GM19395 (cell line): Measurements from ENCODE around the gene CLEC4D.
"Not testable (repeated sequence)": the region's sequence is repeated elsewhere in the genome, so short reads cannot be mapped to it uniquely, and the experiment has no call there.

Experiments used
- ATAC-seq: cut with Tn5 transposase; IDR thresholded peaks from one replicate; pipeline ENCODE4 v1.9.1; 2021; ENCODE audit warnings: mild to moderate bottlenecking, moderate library complexity; ENCODE audit not compliant: unreplicated experiment

CLEC4D gene

DNA sequence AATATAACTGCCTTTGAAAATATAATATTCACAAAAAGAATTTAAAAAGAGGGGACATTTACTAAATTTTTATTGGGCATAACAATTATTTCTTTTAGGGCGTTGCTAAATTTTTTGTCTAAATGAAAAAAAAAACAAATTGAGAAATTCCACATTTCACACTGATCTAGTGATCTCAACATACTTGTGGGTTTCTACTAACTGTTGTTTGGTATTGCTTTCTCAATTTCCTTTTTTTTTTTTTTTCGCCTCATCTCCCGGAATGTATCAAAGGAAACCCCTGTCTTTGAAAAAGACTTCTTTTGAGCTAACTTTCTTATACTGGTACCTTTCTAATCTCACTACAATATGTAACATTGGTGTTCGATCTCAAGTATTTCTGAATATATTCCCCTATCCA, at the start of gene CLEC4D:
Gene CLEC4D (plus strand): TSS at position 248 of the 400 bp plus-strand sequence. CDS start 230 bp downstream, outside the sequence.
- ATAC-seq = no peak

DNA sequence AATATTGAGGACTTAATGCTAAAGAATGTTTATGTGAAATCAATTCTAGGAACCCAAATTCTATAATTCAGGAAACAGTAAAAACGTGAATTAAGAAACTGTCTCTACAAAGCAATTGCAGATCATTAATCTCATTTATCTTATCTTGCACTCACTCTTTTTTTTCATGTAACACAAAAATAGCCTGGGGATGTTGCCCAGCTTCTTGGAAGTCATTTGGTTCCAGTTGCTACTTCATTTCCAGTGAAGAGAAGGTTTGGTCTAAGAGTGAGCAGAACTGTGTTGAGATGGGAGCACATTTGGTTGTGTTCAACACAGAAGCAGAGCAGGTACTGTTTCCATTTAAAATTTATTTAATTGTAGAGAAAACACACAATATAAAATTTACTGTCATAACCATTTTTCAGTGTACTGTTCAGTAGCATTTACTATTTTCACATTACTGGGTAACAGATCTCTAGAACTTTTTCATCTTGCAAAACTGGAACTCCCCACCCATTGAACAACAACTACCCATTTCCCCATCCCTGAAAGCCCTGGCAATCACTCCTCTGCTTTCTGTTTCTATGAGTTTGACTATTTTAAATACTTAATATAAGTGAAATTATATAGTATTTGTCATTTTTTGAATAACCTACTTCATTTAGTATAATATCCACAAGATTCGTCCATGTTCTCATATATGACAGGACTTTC, 47.9 kb upstream of the CLEC4D start:
- no peak for ATAC-seq

DNA sequence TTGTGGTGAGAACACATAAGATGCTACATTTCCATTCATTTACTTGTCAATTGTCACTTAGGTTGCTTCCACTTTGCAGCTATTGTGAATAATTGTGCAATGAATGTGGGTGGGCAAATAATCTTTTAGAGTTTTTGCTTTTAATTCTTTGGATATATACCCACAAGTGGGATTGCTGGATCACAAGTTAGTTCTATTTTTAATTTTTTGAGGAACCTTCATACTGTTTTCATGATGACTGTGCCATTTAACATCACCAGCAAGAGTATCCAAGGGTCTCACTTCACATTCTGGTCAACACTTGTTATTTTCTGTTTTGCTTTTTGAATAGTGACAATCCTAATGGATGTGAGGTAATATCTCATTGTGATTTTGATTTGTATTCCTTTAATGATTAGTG, 47.1 kb upstream of the CLEC4D start:
- ATAC-seq = no peak

DNA sequence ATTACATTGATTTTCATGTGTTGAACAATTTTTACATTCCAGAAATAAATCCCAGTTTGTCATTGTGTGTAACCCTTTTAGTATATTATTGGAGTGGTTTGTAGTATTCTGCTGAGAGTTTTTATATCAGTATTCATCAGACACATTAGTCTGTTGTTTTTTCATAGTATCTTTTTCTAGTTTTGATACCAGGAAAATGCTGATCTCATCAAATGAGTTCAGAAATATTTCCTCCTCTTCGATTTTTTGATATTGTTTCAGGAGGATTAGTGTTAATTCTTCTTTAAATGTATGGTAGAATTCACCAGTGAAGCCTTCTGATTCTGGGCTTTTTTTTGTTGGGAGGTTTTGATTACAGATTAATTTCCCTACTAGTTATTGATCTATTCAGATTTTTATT, 42.2 kb upstream of the CLEC4D start:
- ATAC-seq = no peak

DNA sequence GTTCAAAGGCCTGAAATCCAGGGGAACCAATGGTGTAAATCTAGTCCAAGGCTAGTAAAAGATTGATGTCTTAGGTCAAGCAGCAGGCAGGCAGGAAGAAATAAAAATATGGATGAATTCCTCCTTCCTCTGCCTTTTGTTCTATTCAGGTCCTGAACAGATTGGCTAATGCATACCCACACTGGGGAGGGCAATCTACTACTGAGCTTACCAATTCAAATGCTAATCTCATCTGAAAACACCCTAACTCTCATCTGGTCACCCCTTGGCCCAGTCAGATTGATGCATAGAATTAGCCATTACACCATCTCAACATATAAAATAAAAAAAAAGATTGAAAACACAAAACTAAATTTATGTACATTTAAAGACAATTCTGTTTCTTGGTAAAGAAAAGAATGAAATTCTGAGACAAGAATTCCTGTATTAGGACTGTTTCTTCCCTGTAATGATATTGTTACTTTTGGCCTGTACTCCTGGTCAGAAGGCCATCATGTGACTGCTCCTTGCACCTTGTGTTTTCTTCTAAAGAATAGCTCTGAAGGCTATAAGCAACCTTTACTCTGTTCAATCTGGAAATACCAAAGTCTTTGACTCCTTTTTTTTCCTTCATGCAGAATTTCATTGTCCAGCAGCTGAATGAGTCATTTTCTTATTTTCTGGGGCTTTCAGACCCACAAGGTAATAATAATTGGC, 37.6 kb upstream of the CLEC4D start:
- ATAC-seq = no peak

DNA sequence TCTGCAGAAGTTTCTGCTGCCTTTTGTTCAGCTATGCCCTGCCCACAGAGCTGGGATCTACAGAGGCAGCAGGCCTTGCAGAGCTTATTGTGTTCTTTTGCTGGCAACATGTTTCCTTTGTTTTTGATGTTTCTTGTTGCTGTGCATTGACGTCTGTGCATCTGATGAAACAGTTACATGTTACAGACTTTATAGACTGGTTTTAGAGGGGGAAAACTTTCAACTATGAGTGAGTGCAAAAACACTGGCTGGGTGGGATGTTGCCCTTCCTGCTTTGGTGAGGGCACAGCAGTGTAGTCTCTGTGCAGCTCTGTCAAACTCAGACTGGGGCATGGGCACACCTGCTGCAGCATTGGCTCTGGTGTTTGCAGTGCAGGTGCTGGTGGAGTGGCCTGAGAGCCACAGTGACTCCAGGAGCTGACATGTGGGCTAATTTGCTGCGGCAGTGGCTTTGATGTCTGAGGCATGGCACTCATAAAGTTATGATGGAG, 30.7 kb upstream of the CLEC4D start:
- no peak for ATAC-seq

DNA sequence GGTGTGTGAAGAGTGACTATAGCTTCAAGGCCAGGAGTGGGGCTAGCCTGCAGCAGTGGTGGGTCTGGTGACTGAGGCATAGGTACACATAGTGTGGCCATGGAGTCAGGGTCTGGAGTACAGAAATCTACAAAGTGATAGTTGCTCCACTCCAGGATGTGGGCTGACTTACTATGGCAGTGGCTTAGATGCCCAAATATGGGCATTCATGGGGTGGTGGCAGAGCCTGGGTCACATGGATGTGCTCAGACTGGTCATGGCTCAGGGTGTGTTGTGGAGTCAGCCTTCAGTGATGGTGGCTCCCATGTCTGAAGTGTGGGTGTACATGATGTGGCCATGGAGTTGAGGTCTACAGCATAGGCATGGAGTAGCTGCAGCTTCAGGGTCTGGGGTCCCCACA, 30.2 kb upstream of the CLEC4D start:
- ATAC-seq = no peak

DNA sequence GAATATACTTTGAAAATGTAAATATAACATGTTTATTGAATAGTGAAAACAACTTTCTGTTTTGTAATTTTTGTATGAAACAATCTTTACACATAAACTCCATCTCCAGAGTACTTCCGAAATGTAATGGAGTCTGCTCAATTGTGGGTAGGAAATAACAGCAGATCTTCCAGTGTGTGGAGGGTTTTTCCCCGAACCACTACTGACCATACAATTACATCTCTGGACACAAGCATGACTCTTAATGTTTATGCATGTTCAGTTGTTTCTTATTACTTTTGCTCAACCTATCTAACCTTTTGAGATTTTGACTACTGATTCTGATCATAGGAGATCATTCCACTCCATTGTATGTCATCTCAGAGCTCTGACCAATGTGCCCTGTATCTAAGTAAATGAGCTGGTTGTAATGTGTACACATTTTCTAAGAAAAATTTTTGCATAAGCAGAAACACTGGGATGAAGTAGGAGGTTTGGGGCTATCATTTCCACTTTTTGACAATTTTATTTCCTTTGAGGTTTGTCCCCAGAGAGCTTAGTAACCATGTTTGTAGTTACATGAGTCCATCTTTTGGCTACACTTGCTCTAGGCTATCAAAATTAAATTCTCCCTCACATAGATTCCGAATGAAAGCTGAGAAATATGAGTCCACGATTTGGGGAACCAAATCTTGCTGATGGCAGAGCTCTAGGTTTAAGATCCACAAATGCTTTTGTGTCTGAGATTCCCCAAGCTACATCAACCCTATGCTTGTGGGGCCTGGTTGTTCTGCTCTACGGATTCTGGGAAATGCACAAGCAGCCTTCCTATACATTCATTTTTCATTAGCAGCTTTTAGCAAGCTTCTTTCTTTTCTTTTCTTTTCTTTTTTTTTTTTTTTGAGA, 21.4 kb upstream of the CLEC4D start:
- no peak for ATAC-seq

DNA sequence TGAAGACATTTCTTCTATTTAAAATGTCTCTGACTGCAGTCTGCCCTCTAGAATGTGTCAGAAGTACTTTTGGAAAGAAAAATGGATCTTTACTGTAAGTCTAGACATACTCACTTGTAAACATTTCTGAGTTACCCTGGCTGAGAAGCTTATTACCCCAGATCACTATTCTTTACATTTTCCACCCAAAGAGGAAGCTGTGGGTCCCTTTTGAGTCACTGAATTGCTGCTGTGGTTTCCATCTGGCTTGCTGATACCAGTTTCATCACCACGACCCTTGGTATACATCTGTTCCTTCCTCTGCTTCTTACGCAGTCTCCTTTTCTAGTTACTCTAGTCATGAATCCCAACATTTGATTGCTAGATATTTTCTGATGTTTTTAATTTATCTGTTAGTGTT, 20.2 kb upstream of the CLEC4D start:
- ATAC-seq = peak; percentile 99

DNA sequence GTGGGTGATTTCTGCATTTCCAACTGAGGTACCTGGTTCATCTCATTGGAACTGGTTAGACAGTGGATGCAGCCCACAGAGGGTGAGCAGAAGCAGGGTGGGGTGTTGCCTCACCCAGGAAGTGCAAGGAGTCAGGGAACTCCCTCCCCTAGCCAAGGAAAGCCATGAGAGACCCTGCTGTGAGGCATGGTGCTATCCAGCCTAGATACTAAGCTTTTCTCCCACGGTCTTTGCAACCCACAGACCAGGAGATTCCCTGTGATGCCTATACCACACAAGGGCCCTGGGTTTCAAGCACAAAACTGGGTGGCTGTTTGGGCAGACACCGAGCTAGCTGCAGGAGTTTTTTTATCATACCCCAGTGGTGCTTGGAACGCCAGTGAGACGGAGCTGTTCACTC, 17.6 kb upstream of the CLEC4D start:
- ATAC-seq = not testable (repeated sequence)

DNA sequence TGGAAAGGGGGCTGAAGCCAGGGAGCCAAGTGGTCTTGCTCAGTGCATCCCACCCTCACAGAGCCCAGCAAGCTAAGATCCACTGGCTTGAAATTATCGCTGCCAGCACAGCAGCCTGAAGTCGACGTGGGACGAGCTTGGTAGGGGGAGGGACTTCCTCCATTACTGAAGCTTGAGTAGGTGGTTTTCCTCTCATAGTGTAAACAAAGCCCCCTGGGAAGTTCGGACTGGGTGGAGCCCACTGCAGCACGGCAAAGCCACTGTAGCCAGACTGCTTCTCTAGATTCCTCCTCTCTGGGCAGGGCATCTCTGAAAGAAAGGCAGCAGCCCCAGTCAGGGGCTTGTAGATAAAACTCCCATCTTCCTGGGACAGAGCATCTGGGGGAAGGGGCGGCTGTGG, 17.2 kb upstream of the CLEC4D start:
- not testable (repeated sequence) for ATAC-seq

DNA sequence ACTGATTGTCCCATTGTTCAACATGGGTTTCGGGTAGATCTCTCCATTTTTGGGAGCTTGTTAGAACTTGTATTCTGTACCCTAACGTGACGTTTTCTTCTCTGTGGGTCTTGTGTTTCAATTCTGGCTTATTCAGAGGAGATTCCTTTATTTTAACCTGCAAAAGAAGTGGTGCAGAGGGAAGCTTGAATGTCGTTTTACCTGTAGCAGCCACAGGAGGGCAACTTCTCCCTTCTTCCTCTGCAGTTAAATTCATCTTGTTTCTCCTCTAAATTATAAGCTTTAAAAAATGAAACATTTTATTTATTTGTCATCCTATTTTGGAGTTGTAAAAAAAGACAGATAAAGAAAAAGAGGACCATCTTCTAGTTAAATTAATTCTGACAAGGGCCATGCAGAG, 13.7 kb upstream of the CLEC4D start:
- ATAC-seq = no peak

DNA sequence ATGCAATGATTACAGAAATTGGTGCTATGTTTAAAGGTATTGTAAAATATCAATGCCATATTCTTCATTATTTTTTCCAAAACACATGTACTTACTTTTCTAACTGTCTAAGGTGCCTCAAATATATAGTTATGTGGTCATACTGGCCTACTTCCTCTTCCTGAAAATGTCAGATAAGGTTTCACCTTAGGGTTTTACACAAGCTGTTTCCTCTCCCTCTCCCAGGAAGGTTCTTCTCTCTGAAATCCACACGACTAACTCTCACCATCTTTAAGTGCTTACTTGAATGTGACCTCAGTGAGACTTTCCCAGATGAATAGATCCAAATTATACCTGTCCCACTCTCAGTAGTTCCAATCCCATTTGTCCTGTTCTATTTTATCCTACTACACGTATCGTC, 11.6 kb upstream of the CLEC4D start:
- no peak for ATAC-seq

DNA sequence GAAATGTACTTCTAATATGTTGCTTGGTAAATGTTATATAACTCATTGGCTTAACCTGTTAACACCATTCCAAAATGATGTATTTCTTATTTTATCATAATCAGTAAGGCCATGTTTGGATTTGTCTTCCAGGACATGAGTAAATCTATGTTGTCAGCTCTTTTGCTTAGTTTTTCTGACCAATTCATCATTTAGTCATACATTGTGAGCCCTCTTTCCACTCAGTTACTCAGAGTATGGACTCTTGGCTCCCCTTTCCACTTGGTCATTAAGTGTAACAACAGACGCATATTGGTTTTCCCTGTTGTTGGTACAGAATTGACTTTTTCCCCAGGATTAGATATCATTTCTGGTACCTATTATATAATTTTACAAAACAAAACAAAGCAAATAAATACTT, 9.0 kb upstream of the CLEC4D start:
- ATAC-seq = no peak

DNA sequence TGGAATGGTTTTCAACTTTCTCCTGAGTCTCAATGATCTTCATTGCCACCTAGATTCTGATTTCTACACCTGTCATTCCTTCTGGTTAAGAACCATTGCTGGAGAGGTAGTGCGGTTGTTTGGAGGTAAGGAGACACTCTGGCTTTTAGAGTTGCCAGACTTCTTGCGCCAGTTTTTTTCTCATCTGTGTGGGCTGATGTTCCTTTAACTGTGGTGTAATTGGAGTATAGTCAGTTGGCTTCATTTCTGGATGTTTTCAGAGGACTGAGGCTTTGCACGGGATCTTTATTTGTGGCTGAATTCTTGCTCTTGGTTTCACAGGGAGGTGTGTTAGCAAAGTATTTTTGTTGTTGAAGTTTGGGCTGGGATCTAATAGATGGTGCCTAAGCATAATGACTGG, 5.7 kb upstream of the CLEC4D start:
- ATAC-seq = no peak

DNA sequence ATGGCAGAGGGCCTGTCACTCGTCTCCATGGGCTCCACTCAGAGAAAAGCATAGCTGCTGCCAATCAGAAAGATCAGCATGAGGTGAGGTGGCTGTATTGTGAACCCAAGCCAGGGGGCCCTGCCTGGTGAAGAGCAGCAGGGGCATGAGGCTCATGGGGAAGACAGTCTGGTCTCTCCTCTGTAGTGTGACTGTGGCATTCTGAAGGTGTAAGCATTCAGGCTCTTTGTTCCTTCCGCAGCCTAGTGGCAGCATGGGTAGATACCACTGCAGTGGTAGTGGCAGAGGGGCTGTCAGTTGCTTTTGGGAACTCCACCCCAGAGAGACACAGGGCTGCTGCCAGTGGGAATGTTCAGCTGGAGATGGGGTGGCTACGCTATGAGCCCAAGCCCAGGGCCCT, 5.1 kb upstream of the CLEC4D start:
- no peak for ATAC-seq

DNA sequence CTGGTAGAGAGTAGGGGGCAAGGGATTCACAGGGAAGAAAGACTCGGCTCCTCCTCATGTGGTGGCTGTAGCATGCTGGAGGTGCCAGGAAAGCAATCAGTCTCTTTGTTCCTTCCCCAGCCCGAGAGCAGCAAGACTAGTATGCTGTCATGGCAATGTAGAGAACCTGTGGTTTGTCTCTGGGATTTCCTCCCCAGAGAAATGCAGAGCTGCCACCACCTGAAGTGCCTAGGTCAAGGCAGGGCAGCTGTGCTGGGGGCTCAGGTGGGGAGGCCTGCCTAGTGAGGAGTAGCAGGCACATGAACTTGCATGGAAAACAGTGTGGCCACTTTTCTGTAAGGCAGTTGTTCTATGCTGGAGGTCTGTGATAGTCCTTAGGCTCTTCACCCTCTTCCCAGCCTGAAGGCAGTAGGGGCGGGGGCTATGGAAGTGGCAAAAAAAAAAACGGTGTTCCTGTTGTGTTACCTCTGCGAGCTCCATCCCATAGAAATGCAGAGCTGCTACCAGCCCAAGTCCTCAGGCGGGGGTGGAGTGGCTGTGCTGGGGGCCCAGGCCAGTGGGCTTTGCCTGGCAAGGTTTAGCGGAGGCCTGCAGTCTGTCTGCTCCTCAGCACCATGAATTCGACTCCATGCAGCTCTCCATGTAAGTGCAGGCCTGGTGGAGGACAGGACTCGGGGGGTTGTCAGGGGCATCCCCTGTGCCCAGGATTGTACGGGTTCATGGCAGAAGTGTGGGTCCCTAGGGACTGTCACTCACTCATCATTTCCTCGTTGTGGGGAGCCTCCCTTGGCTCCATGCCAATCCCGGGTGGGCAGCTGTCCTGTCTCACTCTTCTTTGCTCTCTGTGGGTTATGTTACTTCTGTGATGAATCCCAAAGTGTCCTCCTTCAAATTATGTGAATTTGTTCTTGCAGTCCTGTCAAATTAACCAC, 4.1 kb upstream of the CLEC4D start:
- no peak for ATAC-seq

DNA sequence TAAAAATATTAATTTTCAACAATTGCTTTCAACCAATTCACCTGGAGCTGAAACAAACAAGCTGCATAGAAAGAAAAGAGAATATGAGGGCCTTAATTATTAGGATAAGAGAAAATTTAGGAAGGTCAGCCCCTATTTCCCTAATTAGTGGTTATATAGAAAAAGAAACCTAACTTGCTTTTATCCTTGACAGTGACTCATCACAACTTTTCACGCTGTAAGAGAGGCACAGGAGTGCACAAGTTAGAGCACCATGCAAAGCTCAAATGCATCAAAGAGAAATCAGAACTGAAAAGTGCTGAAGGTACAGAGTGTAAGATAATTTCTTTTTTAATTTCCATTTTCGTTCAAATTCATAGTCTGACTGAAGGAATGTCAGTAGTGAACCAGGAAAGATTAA, 4.7 kb downstream of the CLEC4D start:
- ATAC-seq = no peak

DNA sequence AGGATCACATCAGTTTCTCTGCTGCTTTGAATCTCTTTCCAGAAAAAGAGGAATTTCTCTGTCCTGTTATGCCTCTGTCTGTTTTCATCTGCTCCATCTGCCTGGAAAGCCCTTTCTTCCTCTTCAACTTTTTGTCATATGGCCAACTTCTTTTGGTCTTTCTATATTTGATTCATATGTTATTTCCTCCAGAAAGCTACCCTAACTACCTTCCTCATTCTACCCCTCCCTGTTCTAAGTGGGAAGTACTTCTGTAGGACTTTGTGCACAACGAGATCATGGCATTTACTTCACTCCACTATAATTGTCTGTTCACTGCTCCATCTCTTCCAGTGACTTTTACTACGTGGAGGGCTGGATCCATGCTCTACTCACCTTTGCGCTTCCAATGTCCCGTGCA, 5.9 kb downstream of the CLEC4D start:
- ATAC-seq = no peak
